Eye (tissue), 1 donor: ENCODE measurements around the gene PTPRK.
A peak's percentile ranks its signal among the peaks of the same experiment; 100 is the strongest.

Source experiments
- DNase-seq: peaks from one replicate; pipeline ENCODE4 v3.0.0-alpha.2; 2015

Gene PTPRK

GRCh38 chr6:128172752-128173682 is 347.4 kb downstream of the PTPRK start:
- no peak for DNase-seq

GRCh38 chr6:128172081-128172480 is 348.3 kb downstream of the PTPRK start:
- DNase-seq = no peak

GRCh38 chr6:128171182-128171581 is 349.2 kb downstream of the PTPRK start:
- no peak for DNase-seq

GRCh38 chr6:128168244-128168643 is 352.2 kb downstream of the PTPRK start:
- no peak for DNase-seq

GRCh38 chr6:128167552-128167951 is 352.8 kb downstream of the PTPRK start:
- no peak for DNase-seq

GRCh38 chr6:128164254-128164653 is 356.1 kb downstream of the PTPRK start:
- DNase-seq = no peak

GRCh38 chr6:128162423-128162822 is 358.0 kb downstream of the PTPRK start:
- no peak for DNase-seq

- DNase-seq = no peak
Measured at GRCh38 chr6:128161839-128162238, 358.6 kb downstream of the PTPRK start.

GRCh38 chr6:128161263-128161662 is 359.1 kb downstream of the PTPRK start:
- DNase-seq = no peak

GRCh38 chr6:128158496-128158895 is 361.9 kb downstream of the PTPRK start:
- DNase-seq = no peak

- no peak for DNase-seq
Measured at GRCh38 chr6:128156321-128157111, 363.9 kb downstream of the PTPRK start.

- no peak for DNase-seq
Measured at GRCh38 chr6:128155826-128156225, 364.6 kb downstream of the PTPRK start.

- DNase-seq = no peak
Measured at GRCh38 chr6:128152551-128152950, 367.8 kb downstream of the PTPRK start.

- no peak for DNase-seq
Measured at GRCh38 chr6:128150376-128150775, 370.0 kb downstream of the PTPRK start.

- no peak for DNase-seq
Measured at GRCh38 chr6:128149796-128150195, 370.6 kb downstream of the PTPRK start.

GRCh38 chr6:128144320-128144719 is 376.1 kb downstream of the PTPRK start:
- peak; percentile 38 for DNase-seq

GRCh38 chr6:128141932-128142331 is 378.5 kb downstream of the PTPRK start:
- DNase-seq = no peak

GRCh38 chr6:128139519-128139918 is 380.9 kb downstream of the PTPRK start:
- DNase-seq = no peak

GRCh38 chr6:128138694-128139093 is 381.7 kb downstream of the PTPRK start:
- peak; percentile 18 for DNase-seq

GRCh38 chr6:128135325-128135724 is 385.1 kb downstream of the PTPRK start:
- DNase-seq = no peak

GRCh38 chr6:128131566-128131965 is 388.8 kb downstream of the PTPRK start:
- no peak for DNase-seq

GRCh38 chr6:128131036-128131435 is 389.4 kb downstream of the PTPRK start:
- DNase-seq = no peak

- no peak for DNase-seq
Measured at GRCh38 chr6:128129679-128130078, 390.7 kb downstream of the PTPRK start.

GRCh38 chr6:128127650-128128049 is 392.7 kb downstream of the PTPRK start:
- DNase-seq = no peak
